AG10803 (cell line): ENCODE results near the gene INO80C.
A peak's percentile ranks its signal among the peaks of the same experiment; 100 is the strongest.

Experiments used
- DNase-seq: peaks from one replicate; pipeline ENCODE4 v3.0.0; 2010; ENCODE audit warnings: low read depth
- H3K4me3 ChIP-seq: 2 replicates; pipeline ENCODE4 v1.5.1; 2011; ENCODE audit warnings: mild to moderate bottlenecking, low read length, control low read depth
- CTCF ChIP-seq: conservative IDR thresholded peaks from 2 replicates; pipeline ENCODE4 v1.5.1; 2011; ENCODE audit warnings: mild to moderate bottlenecking, low read length, control low read depth, inconsistent platforms

The INO80C gene

GRCh38 chr18:35477497-35477896 lies 20.3 kb downstream of the INO80C start:
- no peak for TF ChIP-seq CTCF
- DNase-seq: no peak
- no peak overlapping the region for H3K4me3 ChIP-seq

GRCh38 chr18:35474884-35475283 lies 22.9 kb downstream of the INO80C start:
- DNase-seq: peak; percentile 4
- no peak for TF ChIP-seq CTCF
- H3K4me3 ChIP-seq: no peak overlapping the region

- no peak overlapping the region for H3K4me3 ChIP-seq
- DNase-seq: no peak
- TF ChIP-seq CTCF: no peak
These were observed 24.2 kb downstream of the INO80C start for GRCh38 chr18:35473562-35473961.

- no peak for TF ChIP-seq CTCF
- DNase-seq: peak; percentile 21
- no peak overlapping the region for H3K4me3 ChIP-seq
These were observed 27.3 kb downstream of the INO80C start for GRCh38 chr18:35470435-35470834.

- TF ChIP-seq CTCF: no peak
- DNase-seq: no peak
- no peak overlapping the region for H3K4me3 ChIP-seq
These were observed 28.0 kb downstream of the INO80C start for GRCh38 chr18:35469725-35470124.

GRCh38 chr18:35468711-35469110 lies 29.0 kb downstream of the INO80C start:
- TF ChIP-seq CTCF: no peak
- H3K4me3 ChIP-seq: no peak overlapping the region
- DNase-seq: no peak

- no peak for DNase-seq
- no peak for TF ChIP-seq CTCF
- H3K4me3 ChIP-seq: no peak overlapping the region
These were observed 30.1 kb downstream of the INO80C start for GRCh38 chr18:35467624-35468016.
